CD14-positive monocyte (primary cell): ENCODE data around the gene ATMIN. TPM values are rescaled to one million over a fixed set of nuclear protein-coding genes. Genes with fewer than 3 reads are reported as not detected.

Experiments used
- DNase-seq, 3 donors: peaks; one replicate each; pipeline ENCODE4 v3.0.0-alpha.2; 2011 to 2022
- H2AFZ ChIP-seq: 2 replicates; pipeline ENCODE4 v1.6.0; 2012; ENCODE audit warnings: mild to moderate bottlenecking, low read depth, low read length, inconsistent platforms; ENCODE audit not compliant: insufficient read depth, poor library complexity, severe bottlenecking
- H3K27ac ChIP-seq, 2 donors: 1 replicate in 1 of 2; 2 replicates in 1 of 2; pipeline ENCODE4 v1.5.1; 2012 to 2013; ENCODE audit warnings: low read length in 2 of 2, control low read depth in 1 of 2, inconsistent platforms in 1 of 2, low read depth in 1 of 2, mild to moderate bottlenecking in 1 of 2
- H3K27me3 ChIP-seq, 2 donors: one replicate each; pipeline versions ENCODE4 v1.6.0 to v1.6.1; 2011 to 2013; ENCODE audit warnings: low read length in 2 of 2; ENCODE audit not compliant: control insufficient read depth in 2 of 2, insufficient read depth in 2 of 2
- H3K36me3 ChIP-seq, 2 donors: replicated peaks in 1 of 2; 1 replicate in 1 of 2; 2 replicates in 1 of 2; pipeline versions ENCODE4 v1.5.1 to v1.6.1; 2012 to 2013; ENCODE audit warnings: low read length in 2 of 2, control low read depth in 1 of 2, inconsistent platforms in 1 of 2, mild to moderate bottlenecking in 1 of 2; ENCODE audit not compliant: insufficient read depth in 2 of 2, control insufficient read depth in 1 of 2
- H3K4me1 ChIP-seq, 2 donors: 1 replicate in 1 of 2; 2 replicates in 1 of 2; pipeline versions ENCODE4 v1.5.1 to v1.6.1; 2012 to 2013; ENCODE audit warnings: low read length in 2 of 2, control low read depth in 1 of 2, inconsistent platforms in 1 of 2, mild to moderate bottlenecking in 1 of 2, moderate library complexity in 1 of 2; ENCODE audit not compliant: insufficient read depth in 2 of 2, control insufficient read depth in 1 of 2
- H3K4me2 ChIP-seq: replicated peaks from 2 replicates; pipeline ENCODE3; 2012; ENCODE audit warnings: low read length, moderate library complexity, mild to moderate bottlenecking; ENCODE audit not compliant: poor library complexity, severe bottlenecking; ENCODE audit errors: extremely low read depth
- H3K4me3 ChIP-seq, 3 experiments: fragments of 200-600 bp in 1 of 3; sonication (generic) in 1 of 3; replicated peaks in 1 of 3; 1 replicate in 2 of 3; 2 replicates in 1 of 3; pipeline ENCODE4 v1.5.1; 2011 to 2013; ENCODE audit warnings: low read length in 3 of 3, mild to moderate bottlenecking in 3 of 3, control low read depth in 2 of 3, low read depth in 2 of 3, inconsistent platforms in 1 of 3, moderate library complexity in 1 of 3
- H3K79me2 ChIP-seq: 2 replicates; pipeline ENCODE4 v1.6.0; 2012; ENCODE audit warnings: mild to moderate bottlenecking, control low read depth, inconsistent platforms, low read length, moderate library complexity; ENCODE audit not compliant: insufficient read depth
- H3K9ac ChIP-seq: 2 replicates; pipeline ENCODE4 v1.6.0; 2017; ENCODE audit warnings: low read length, mild to moderate bottlenecking; ENCODE audit not compliant: insufficient read depth, poor library complexity, severe bottlenecking
- H3K9me3 ChIP-seq, 2 donors: replicated peaks in 1 of 2; 1 replicate in 1 of 2; 2 replicates in 1 of 2; pipeline versions ENCODE4 v1.5.1 to v1.6.1; 2012 to 2013; ENCODE audit warnings: low read length in 2 of 2, control low read depth in 1 of 2; ENCODE audit not compliant: control insufficient read depth in 1 of 2, insufficient read depth in 1 of 2
- H4K20me1 ChIP-seq: 2 replicates; pipeline ENCODE4 v1.6.0; 2012; ENCODE audit warnings: mild to moderate bottlenecking, low read length, control low read depth, moderate library complexity; ENCODE audit not compliant: insufficient read depth
- H3K27ac Mint-ChIP-seq, 7 donors: one replicate each; pipeline ENCODE4 v1.8.0; 2020; ENCODE audit warnings: mild to moderate bottlenecking in 7 of 7, mixed read lengths in 7 of 7, moderate library complexity in 6 of 7, inconsistent platforms in 2 of 7
- H3K27me3 Mint-ChIP-seq, 3 donors: one replicate each; pipeline ENCODE4 v1.8.0; 2021 to 2022; ENCODE audit warnings: low read depth in 3 of 3, mild to moderate bottlenecking in 3 of 3, mixed read lengths in 3 of 3, moderate library complexity in 3 of 3, inconsistent platforms in 1 of 3
- H3K36me3 Mint-ChIP-seq, 2 donors: one replicate each; pipeline ENCODE4 v1.8.0; 2020; ENCODE audit warnings: mixed read lengths in 2 of 2, inconsistent platforms in 1 of 2, mild to moderate bottlenecking in 1 of 2
- H3K4me1 Mint-ChIP-seq: one replicate; pipeline ENCODE4 v1.8.0; 2020; ENCODE audit warnings: mild to moderate bottlenecking, mixed read lengths
- H3K4me3 Mint-ChIP-seq, 2 donors: one replicate each; pipeline ENCODE4 v1.8.0; 2020; ENCODE audit warnings: mild to moderate bottlenecking in 2 of 2, mixed read lengths in 2 of 2, moderate library complexity in 1 of 2
- H3K9me3 Mint-ChIP-seq, 7 donors: one replicate each; pipeline ENCODE4 v1.8.0; 2020 to 2022; ENCODE audit warnings: mixed read lengths in 7 of 7, mild to moderate bottlenecking in 6 of 7, moderate library complexity in 6 of 7, inconsistent platforms in 2 of 7
- CTCF ChIP-seq: fragments of 200-600 bp; IDR thresholded peaks from one replicate; pipeline ENCODE4 v1.8.0; 2022; ENCODE audit warnings: antibody characterized with exemption, mild to moderate bottlenecking
- WGBS: methylation state at CpG from one replicate; pipeline ENCODE4 v1.1.5; 2013; ENCODE audit warnings: missing lambda C conversion rate; ENCODE audit not compliant: insufficient coverage; 5-methylcytosine and 5-hydroxymethylcytosine counted together
- intact Hi-C, 2 donors: fragments of 100-400 bp; cut with micrococcal nuclease; formaldehyde crosslinking; loops; one replicate each; pipeline versions ENCODE4 v1.15.0 to v1.15.1; 2023
- polyA plus RNA-seq, 3 donors: library from polyadenylated mRNA; depleted of rRNA in 1 of 3; unstranded in 2 of 3; stranded (reverse) in 1 of 3; fragments of 300-500 nt in 2 of 3; fragments of >200 nt in 1 of 3; fragmentation: Illumina TruSeq in 2 of 3; gene quantifications; 1 replicate in 2 of 3; 2 replicates in 1 of 3; pipeline ENCODE4 v1.2.3, GENCODE V29; 2012 to 2021

Gene ATMIN
- polyA plus RNA-seq, 3 donors = 10.9 to 17.6 (median 13.2) TPM

GRCh38 chr16:81040842-81041241 lies 5.2 kb downstream of the ATMIN start:
- H3K27ac ChIP-seq = no peak overlapping the region
- H2AFZ ChIP-seq = no peak overlapping the region
- intact Hi-C loops = no loop called here
- H3K9me3 Mint-ChIP-seq = no peaks in the 10 kb centered on the region
- H3K4me1 ChIP-seq = peaks cover 11 to 14% of the 10 kb centered on the region in 2 donors
- peaks cover 0 to 2% (median 0%) of the 10 kb centered on the region in 3 donors for H3K27me3 Mint-ChIP-seq
- H3K27me3 ChIP-seq = no peaks in the 10 kb centered on the region
- DNase-seq = no peak
- no peak overlapping the region for H3K4me3 Mint-ChIP-seq
- no peak overlapping the region for H3K4me2 ChIP-seq
- 97% methylated on average over 3 of the region's 5 CpGs for WGBS
- peaks cover 21% of the 10 kb centered on the region for H3K4me1 Mint-ChIP-seq
- no peaks in the 10 kb centered on the region for H3K9me3 ChIP-seq
- TF ChIP-seq CTCF = no peak
- peaks cover 42 to 67% of the 10 kb centered on the region in 2 donors for H3K36me3 ChIP-seq
- no peak overlapping the region for H3K9ac ChIP-seq
- H4K20me1 ChIP-seq = peaks cover 16% of the 10 kb centered on the region
- H3K79me2 ChIP-seq = peaks cover 26% of the 10 kb centered on the region
- peaks cover 59 to 64% of the 10 kb centered on the region in 2 donors for H3K36me3 Mint-ChIP-seq
- no peak overlapping the region for H3K27ac Mint-ChIP-seq
- H3K4me3 ChIP-seq = no peak overlapping the region

DNA sequence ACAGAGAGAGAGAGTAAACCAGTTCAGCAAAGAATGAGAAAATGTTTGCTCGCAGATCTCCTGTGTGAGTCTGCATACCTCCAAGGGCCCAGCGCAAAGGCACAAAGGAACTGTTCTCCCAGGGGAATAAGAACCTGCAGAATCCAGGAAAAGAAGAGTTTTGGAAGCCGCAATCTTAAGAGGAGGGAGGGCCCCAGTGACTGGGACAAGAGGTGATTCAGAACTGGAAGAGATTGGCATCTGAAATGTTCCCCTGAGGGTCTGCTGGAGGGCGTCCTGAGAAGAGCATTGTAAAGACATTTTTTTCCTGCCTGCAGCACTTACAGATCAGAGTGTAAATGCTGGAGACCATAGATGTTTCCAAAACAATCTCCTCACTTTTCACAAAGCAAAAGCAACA lies 6.1 kb downstream of the ATMIN start:
- H3K4me1 Mint-ChIP-seq = peaks cover 18% of the 10 kb centered on the region
- Histone ChIP-seq H4K20me1 (peaks cover 16% of the 10 kb centered on the region), H3K27ac (no peak overlapping the region), H3K4me3 (no peak overlapping the region), H3K9me3 (no peaks in the 10 kb centered on the region), H3K9ac (no peak overlapping the region), H3K36me3 (peaks cover 42 to 68% of the 10 kb centered on the region in 2 donors), H2AFZ (no peak overlapping the region), H3K79me2 (peaks cover 20% of the 10 kb centered on the region), H3K4me1 (peaks cover 7 to 8% of the 10 kb centered on the region in 2 donors), H3K27me3 (no peaks in the 10 kb centered on the region), H3K4me2 (no peak overlapping the region)
- H3K36me3 Mint-ChIP-seq = peaks cover 59 to 64% of the 10 kb centered on the region in 2 donors
- 100% methylated on average over 2 of the region's 4 CpGs for WGBS
- TF ChIP-seq CTCF = no peak
- no peak for DNase-seq
- H3K4me3 Mint-ChIP-seq = no peak overlapping the region
- intact Hi-C loops = no loop called here
- no peak overlapping the region for H3K27ac Mint-ChIP-seq
- no peaks in the 10 kb centered on the region for H3K9me3 Mint-ChIP-seq
- H3K27me3 Mint-ChIP-seq = peaks cover 0 to 2% (median 0%) of the 10 kb centered on the region in 3 donors
